Caco-2 (cell line): ENCODE measurements around the gene RNF166. TPM values are rescaled to one million over a fixed set of nuclear protein-coding genes. Genes with fewer than 3 reads are reported as not detected.

ENCODE experiments used
- BruUV-seq: library from RNA; stranded (reverse); fragments of 400-500 nt; replicated peaks from 2 replicates; lab custom pipeline; 2021; lab: Mats Ljungman, UMichigan
- CTCF ChIA-PET: fragments of 300-600 bp; sonication (Branson Sonifier 250); formaldehyde crosslinking; loops from one replicate; lab custom pipeline; 2022; ENCODE audit warnings: antibody characterized with exemption; lab: Charles Lee
- POLR2A ChIA-PET: fragments of 300-600 bp; sonication (Branson Sonifier 250); formaldehyde crosslinking; loops from one replicate; lab custom pipeline; 2022; ENCODE audit warnings: antibody characterized with exemption; lab: Charles Lee
- DNase-seq, 2 experiments: peaks; one replicate each; pipeline versions ENCODE4 v3.0.0 to v3.0.0-alpha.2; 2020 to 2022
- H3K27me3 ChIP-seq: replicated peaks from 2 replicates; pipeline ENCODE4 v1.6.0; 2011; ENCODE audit warnings: low read length; ENCODE audit not compliant: control insufficient read depth, insufficient read depth
- H3K36me3 ChIP-seq: 2 replicates; pipeline ENCODE4 v1.5.1; 2011; ENCODE audit warnings: low read length; ENCODE audit not compliant: control insufficient read depth, insufficient read depth
- H3K4me1 ChIP-seq: fragments of 250-450 bp; sonication (Bioruptor Pico); 2 replicates; pipeline ENCODE4 v1.5.1; 2020; ENCODE audit warnings: mild to moderate bottlenecking
- H3K4me3 ChIP-seq: 2 replicates; pipeline ENCODE4 v1.5.1; 2011; ENCODE audit warnings: low read depth, mild to moderate bottlenecking, control low read depth, low read length
- H3K9me3 ChIP-seq: fragments of 250-450 bp; sonication (Bioruptor Pico); 2 replicates; pipeline ENCODE4 v1.5.1; 2020; ENCODE audit warnings: mild to moderate bottlenecking, moderate library complexity
- H3K27ac Mint-ChIP-seq: one replicate; pipeline ENCODE4 v1.8.0; 2022; ENCODE audit warnings: mixed read lengths; ENCODE audit not compliant: unreplicated experiment
- H3K27me3 Mint-ChIP-seq: one replicate; pipeline ENCODE4 v1.8.0; 2022; ENCODE audit warnings: mixed read lengths; ENCODE audit not compliant: insufficient read depth, unreplicated experiment
- H3K36me3 Mint-ChIP-seq: one replicate; pipeline ENCODE4 v1.8.0; 2022; ENCODE audit warnings: mild to moderate bottlenecking, mixed read lengths; ENCODE audit not compliant: insufficient read depth, unreplicated experiment
- H3K4me1 Mint-ChIP-seq: one replicate; pipeline ENCODE4 v1.8.0; 2022; ENCODE audit warnings: low read depth, mixed read lengths; ENCODE audit not compliant: unreplicated experiment
- H3K4me3 Mint-ChIP-seq: one replicate; pipeline ENCODE4 v1.8.0; 2022; ENCODE audit warnings: mild to moderate bottlenecking, moderate library complexity, mixed read lengths; ENCODE audit not compliant: unreplicated experiment
- H3K9me3 Mint-ChIP-seq: one replicate; pipeline ENCODE4 v1.8.0; 2022; ENCODE audit warnings: mixed read lengths; ENCODE audit not compliant: unreplicated experiment
- CTCF ChIP-seq, 2 experiments: fragments of 200-600 bp in 1 of 2; IDR thresholded peaks; 1 replicate in 1 of 2; 2 replicates in 1 of 2; pipeline versions ENCODE4 v1.5.1 to v1.8.0; 2011 to 2022; ENCODE audit warnings: antibody characterized with exemption in 1 of 2, control low read depth in 1 of 2, inconsistent platforms in 1 of 2, low read depth in 1 of 2, low read length in 1 of 2, mild to moderate bottlenecking in 1 of 2, moderate library complexity in 1 of 2; ENCODE audit not compliant: insufficient read depth in 1 of 2, severe bottlenecking in 1 of 2, unreplicated experiment in 1 of 2
- intact Hi-C: fragments of 100-400 bp; cut with micrococcal nuclease; formaldehyde crosslinking; loops from one replicate; pipeline ENCODE4 v1.10.0; 2022; ENCODE audit not compliant: unreplicated experiment
- total RNA-seq: library from RNA; stranded (reverse); gene quantifications from 2 replicates; pipeline ENCODE4 v1.2.3, GENCODE V29; 2022

Gene RNF166
- total RNA-seq, 1 experiment from 2014 or later, result 37.3 TPM

- Mint-ChIP-seq H3K9me3 (no peaks in the 10 kb centered on the region), H3K4me1 (peaks cover 13% of the 10 kb centered on the region), H3K27ac (no peak overlapping the region), H3K36me3 (peaks cover 17% of the 10 kb centered on the region), H3K27me3 (no peaks in the 10 kb centered on the region), H3K4me3 (peak overlapping the region; percentile 78)
- Histone ChIP-seq H3K4me1 (peaks cover 24% of the 10 kb centered on the region), H3K27me3 (no peaks in the 10 kb centered on the region), H3K4me3 (peak overlapping the region; percentile 82), H3K36me3 (no peaks in the 10 kb centered on the region), H3K9me3 (no peaks in the 10 kb centered on the region)
- CTCF ChIA-PET, result interaction anchor here (0.6 to 1.3 kb wide), 6 partner anchors 13 to 1237 kb away, joined by 3 to 10 read pairs (median 4); partner anchors contain the start of gene MVD
- POLR2A ChIA-PET, result interaction anchor here (0.5 to 0.7 kb wide), 2 partner anchors 23 to 115 kb away, joined by 3 to 4 read pairs; partner anchors contain the start of genes MVD and ZC3H18
- no TSS peak for BruUV-seq
- DNase-seq, result peak in 1 of 2 experiments; percentile 72
- peak; percentile 78 to 82 for TF ChIP-seq CTCF (IDR thresholded peaks at IDR 0.05; ENCODE audit: insufficient read depth in 1 of 2, low read depth in 1 of 2, low read length in 1 of 2, severe bottlenecking in 1 of 2, unreplicated experiment in 1 of 2)
- intact Hi-C loops, result loop anchor here (1.0 kb wide), 1 partner anchor 22 kb away; the partner anchor contains the start of gene MVD
Observed at GRCh38 chr16:88685156-88686061, 20.8 kb downstream of the RNF166 start.

- no TSS peak for BruUV-seq
- Histone ChIP-seq H3K4me1 (peaks cover 24% of the 10 kb centered on the region), H3K9me3 (no peaks in the 10 kb centered on the region), H3K4me3 (no peak overlapping the region), H3K27me3 (no peaks in the 10 kb centered on the region), H3K36me3 (no peaks in the 10 kb centered on the region)
- no peaks in the 10 kb centered on the region for H3K27me3 Mint-ChIP-seq
- H3K36me3 Mint-ChIP-seq, result peaks cover 17% of the 10 kb centered on the region
- H3K9me3 Mint-ChIP-seq, result no peaks in the 10 kb centered on the region
- ChIA-PET POLR2A (interaction anchor here (0.7 kb wide), 1 partner anchor 114 kb away, joined by 4 read pairs; the partner anchor contains the start of gene ZC3H18), CTCF (interaction anchor here (0.5 to 1.2 kb wide), 3 partner anchors 12 to 126 kb away, joined by 3 to 10 read pairs (median 5); no protein-coding TSS in a partner anchor)
- H3K4me1 Mint-ChIP-seq, result peaks cover 13% of the 10 kb centered on the region
- no peak overlapping the region for H3K27ac Mint-ChIP-seq
- no peak for TF ChIP-seq CTCF (IDR thresholded peaks at IDR 0.05; ENCODE audit: insufficient read depth in 1 of 2, low read depth in 1 of 2, low read length in 1 of 2, severe bottlenecking in 1 of 2, unreplicated experiment in 1 of 2)
- H3K4me3 Mint-ChIP-seq, result peak overlapping the region; percentile 78
- intact Hi-C loops, result no loop called here
- no peak for DNase-seq
Observed at GRCh38 chr16:88684569-88685155, 21.5 kb downstream of the RNF166 start.
